Measurements from ENCODE around the gene CBFB. TPM values are rescaled to one million over a fixed set of nuclear protein-coding genes. Genes with fewer than 3 reads are reported as not detected.
"Not testable (repeated sequence)": the region's sequence is repeated elsewhere in the genome, so short reads cannot be mapped to it uniquely, and the experiment has no call there.

The CBFB gene
- total RNA-seq, 1 experiment from 2014 or later = 79.3 TPM

GRCh38 chr16:67040906-67041305 is 12.0 kb downstream of the CBFB start:
- no peaks in the 10 kb centered on the region for H3K9me2 ChIP-seq (replicated peaks; ENCODE audit: insufficient read depth, low read length)
- DNase-seq = no peak
- no peak overlapping the region for H3K4me2 ChIP-seq (ENCODE audit: low read depth, low read length, poor library complexity, severe bottlenecking)
- no peaks in the 10 kb centered on the region for H3K9me3 ChIP-seq (ENCODE audit: low read length)
- peaks cover 33% of the 10 kb centered on the region; the same call in 1 of the 2 replicates for H3K36me3 ChIP-seq (ENCODE audit: insufficient read depth, low read length)
- peaks cover 19% of the 10 kb centered on the region for H3K4me1 ChIP-seq (ENCODE audit: low read length)
- no peak overlapping the region for H3K4me3 ChIP-seq (ENCODE audit: low read length)
- peaks cover 92% of the 10 kb centered on the region for H3K79me2 ChIP-seq (ENCODE audit: low read length)
- no peaks in the 10 kb centered on the region for H3K27me3 ChIP-seq (ENCODE audit: low read length)
- no peak overlapping the region for H3K27ac ChIP-seq (ENCODE audit: low read length)
- H3K9ac ChIP-seq (ENCODE audit: low read length) = no peak overlapping the region
- no peak overlapping the region for H2AFZ ChIP-seq (ENCODE audit: low read length)
- no peaks in the 10 kb centered on the region for H4K20me1 ChIP-seq (ENCODE audit: insufficient read depth, low read depth, low read length)

- not testable (repeated sequence) for H3K27me3 ChIP-seq (ENCODE audit: low read length); H3K27ac ChIP-seq (ENCODE audit: low read length); H3K4me3 ChIP-seq (ENCODE audit: low read length); H3K4me2 ChIP-seq (ENCODE audit: low read depth, low read length, poor library complexity, severe bottlenecking); H3K9me2 ChIP-seq (replicated peaks; ENCODE audit: insufficient read depth, low read length); H2AFZ ChIP-seq (ENCODE audit: low read length); H3K9ac ChIP-seq (ENCODE audit: low read length); H4K20me1 ChIP-seq (ENCODE audit: insufficient read depth, low read depth, low read length); DNase-seq; H3K9me3 ChIP-seq (ENCODE audit: low read length)
- Histone ChIP-seq H3K36me3 (ENCODE audit: insufficient read depth, low read length) (peaks cover 27% of the 10 kb centered on the region; the same call in 1 of the 2 replicates), H3K79me2 (ENCODE audit: low read length) (peaks cover 91% of the 10 kb centered on the region), H3K4me1 (ENCODE audit: low read length) (peaks cover 14% of the 10 kb centered on the region)
Measured at GRCh38 chr16:67041520-67041919, 12.6 kb downstream of the CBFB start.

GRCh38 chr16:67043420-67043819 is 14.5 kb downstream of the CBFB start:
- no peaks in the 10 kb centered on the region for H3K27me3 ChIP-seq (ENCODE audit: low read length)
- no peaks in the 10 kb centered on the region for H4K20me1 ChIP-seq (ENCODE audit: insufficient read depth, low read depth, low read length)
- H3K4me1 ChIP-seq (ENCODE audit: low read length) = peaks cover 12% of the 10 kb centered on the region
- H3K27ac ChIP-seq (ENCODE audit: low read length) = no peak overlapping the region
- no peak for DNase-seq
- peaks cover 23% of the 10 kb centered on the region; the same call in 1 of the 2 replicates for H3K36me3 ChIP-seq (ENCODE audit: insufficient read depth, low read length)
- no peaks in the 10 kb centered on the region for H3K9me3 ChIP-seq (ENCODE audit: low read length)
- no peaks in the 10 kb centered on the region for H3K9me2 ChIP-seq (replicated peaks; ENCODE audit: insufficient read depth, low read length)
- H3K9ac ChIP-seq (ENCODE audit: low read length) = no peak overlapping the region
- H3K4me2 ChIP-seq (ENCODE audit: low read depth, low read length, poor library complexity, severe bottlenecking) = no peak overlapping the region
- no peak overlapping the region for H2AFZ ChIP-seq (ENCODE audit: low read length)
- H3K4me3 ChIP-seq (ENCODE audit: low read length) = no peak overlapping the region
- H3K79me2 ChIP-seq (ENCODE audit: low read length) = peaks cover 90% of the 10 kb centered on the region

GRCh38 chr16:67050796-67051195 is 21.8 kb downstream of the CBFB start:
- Histone ChIP-seq H3K36me3 (ENCODE audit: insufficient read depth, low read length) (peaks cover 6% of the 10 kb centered on the region; the same call in 1 of the 2 replicates), H3K9me2 (replicated peaks; ENCODE audit: insufficient read depth, low read length) (no peaks in the 10 kb centered on the region), H4K20me1 (ENCODE audit: insufficient read depth, low read depth, low read length) (no peaks in the 10 kb centered on the region), H3K4me3 (ENCODE audit: low read length) (no peak overlapping the region), H3K9ac (ENCODE audit: low read length) (no peak overlapping the region), H3K4me1 (ENCODE audit: low read length) (no peaks in the 10 kb centered on the region), H3K9me3 (ENCODE audit: low read length) (no peaks in the 10 kb centered on the region), H3K4me2 (ENCODE audit: low read depth, low read length, poor library complexity, severe bottlenecking) (no peak overlapping the region), H2AFZ (ENCODE audit: low read length) (no peak overlapping the region), H3K27ac (ENCODE audit: low read length) (no peak overlapping the region), H3K79me2 (ENCODE audit: low read length) (peaks cover 86% of the 10 kb centered on the region), H3K27me3 (ENCODE audit: low read length) (no peaks in the 10 kb centered on the region)
- DNase-seq = no peak

GRCh38 chr16:67052399-67052798 is 23.4 kb downstream of the CBFB start:
- no peak overlapping the region for H3K27ac ChIP-seq (ENCODE audit: low read length)
- no peak overlapping the region for H3K4me2 ChIP-seq (ENCODE audit: low read depth, low read length, poor library complexity, severe bottlenecking)
- H3K4me3 ChIP-seq (ENCODE audit: low read length) = no peak overlapping the region
- no peaks in the 10 kb centered on the region for H3K9me2 ChIP-seq (replicated peaks; ENCODE audit: insufficient read depth, low read length)
- no peaks in the 10 kb centered on the region for H3K27me3 ChIP-seq (ENCODE audit: low read length)
- no peaks in the 10 kb centered on the region for H3K9me3 ChIP-seq (ENCODE audit: low read length)
- no peaks in the 10 kb centered on the region for H3K4me1 ChIP-seq (ENCODE audit: low read length)
- H3K79me2 ChIP-seq (ENCODE audit: low read length) = peaks cover 88% of the 10 kb centered on the region
- H3K9ac ChIP-seq (ENCODE audit: low read length) = no peak overlapping the region
- DNase-seq = no peak
- H3K36me3 ChIP-seq (ENCODE audit: insufficient read depth, low read length) = peaks cover 10% of the 10 kb centered on the region; the same call in 1 of the 2 replicates
- no peaks in the 10 kb centered on the region for H4K20me1 ChIP-seq (ENCODE audit: insufficient read depth, low read depth, low read length)
- no peak overlapping the region for H2AFZ ChIP-seq (ENCODE audit: low read length)

GRCh38 chr16:67053767-67054334 is 24.9 kb downstream of the CBFB start:
- peaks cover 93% of the 10 kb centered on the region for H3K79me2 ChIP-seq (ENCODE audit: low read length)
- no peaks in the 10 kb centered on the region for H3K27me3 ChIP-seq (ENCODE audit: low read length)
- H3K36me3 ChIP-seq (ENCODE audit: insufficient read depth, low read length) = peaks cover 11% of the 10 kb centered on the region; the same call in 1 of the 2 replicates
- H4K20me1 ChIP-seq (ENCODE audit: insufficient read depth, low read depth, low read length) = no peaks in the 10 kb centered on the region
- no peak overlapping the region for H3K27ac ChIP-seq (ENCODE audit: low read length)
- H3K4me1 ChIP-seq (ENCODE audit: low read length) = no peaks in the 10 kb centered on the region
- H3K9ac ChIP-seq (ENCODE audit: low read length) = no peak overlapping the region
- H3K9me2 ChIP-seq (replicated peaks; ENCODE audit: insufficient read depth, low read length) = no peaks in the 10 kb centered on the region
- no peak overlapping the region for H3K4me3 ChIP-seq (ENCODE audit: low read length)
- H2AFZ ChIP-seq (ENCODE audit: low read length) = no peak overlapping the region
- DNase-seq = no peak
- H3K4me2 ChIP-seq (ENCODE audit: low read depth, low read length, poor library complexity, severe bottlenecking) = no peak overlapping the region
- no peaks in the 10 kb centered on the region for H3K9me3 ChIP-seq (ENCODE audit: low read length)

GRCh38 chr16:67054901-67055300 is 26.0 kb downstream of the CBFB start:
- Histone ChIP-seq H3K79me2 (ENCODE audit: low read length) (peaks cover 94% of the 10 kb centered on the region), H3K4me3 (ENCODE audit: low read length) (no peak overlapping the region), H3K4me1 (ENCODE audit: low read length) (no peaks in the 10 kb centered on the region), H4K20me1 (ENCODE audit: insufficient read depth, low read depth, low read length) (no peaks in the 10 kb centered on the region), H3K36me3 (ENCODE audit: insufficient read depth, low read length) (peaks cover 14% of the 10 kb centered on the region; the same call in 1 of the 2 replicates), H3K9ac (ENCODE audit: low read length) (no peak overlapping the region), H2AFZ (ENCODE audit: low read length) (no peak overlapping the region), H3K4me2 (ENCODE audit: low read depth, low read length, poor library complexity, severe bottlenecking) (no peak overlapping the region), H3K27me3 (ENCODE audit: low read length) (no peaks in the 10 kb centered on the region), H3K9me2 (replicated peaks; ENCODE audit: insufficient read depth, low read length) (no peaks in the 10 kb centered on the region), H3K27ac (ENCODE audit: low read length) (no peak overlapping the region), H3K9me3 (ENCODE audit: low read length) (no peaks in the 10 kb centered on the region)
- no peak for DNase-seq

- H3K36me3 ChIP-seq (ENCODE audit: insufficient read depth, low read length) = peaks cover 14% of the 10 kb centered on the region; the same call in 1 of the 2 replicates
- H3K9me3 ChIP-seq (ENCODE audit: low read length) = no peaks in the 10 kb centered on the region
- H3K9me2 ChIP-seq (replicated peaks; ENCODE audit: insufficient read depth, low read length) = no peaks in the 10 kb centered on the region
- no peaks in the 10 kb centered on the region for H3K27me3 ChIP-seq (ENCODE audit: low read length)
- H3K79me2 ChIP-seq (ENCODE audit: low read length) = peaks cover 96% of the 10 kb centered on the region
- no peak overlapping the region for H3K4me3 ChIP-seq (ENCODE audit: low read length)
- no peak overlapping the region for H3K27ac ChIP-seq (ENCODE audit: low read length)
- no peak overlapping the region for H3K4me2 ChIP-seq (ENCODE audit: low read depth, low read length, poor library complexity, severe bottlenecking)
- H4K20me1 ChIP-seq (ENCODE audit: insufficient read depth, low read depth, low read length) = 0 out of 2 replicates have a peak, but pooled peaks cover 5% of the 10 kb centered on the region
- H3K9ac ChIP-seq (ENCODE audit: low read length) = no peak overlapping the region
- no peaks in the 10 kb centered on the region for H3K4me1 ChIP-seq (ENCODE audit: low read length)
- DNase-seq = no peak
- H2AFZ ChIP-seq (ENCODE audit: low read length) = no peak overlapping the region
Measured at GRCh38 chr16:67055712-67056487, 27.0 kb downstream of the CBFB start.
